GM21367 (cell line): ENCODE results near the gene MOGAT1.
A peak's percentile ranks its signal among the peaks of the same experiment; 100 is the strongest.
"Not testable (repeated sequence)": the region's sequence is repeated elsewhere in the genome, so short reads cannot be mapped to it uniquely, and the experiment has no call there.

ENCODE experiments used
- ATAC-seq: cut with Tn5 transposase; IDR thresholded peaks from one replicate; pipeline ENCODE4 v1.9.1; 2021; ENCODE audit not compliant: unreplicated experiment

MOGAT1 gene

GRCh38 chr2:222670191-222671038, 1.0 kb upstream of the MOGAT1 start:
- ATAC-seq: no peak

GRCh38 chr2:222672068-222672401, 577 bp downstream of the MOGAT1 start:
- no peak for ATAC-seq

- ATAC-seq: no peak
These were observed 1.8 kb downstream of the MOGAT1 start for GRCh38 chr2:222673273-222673672.

- ATAC-seq: no peak
These were observed 2.4 kb downstream of the MOGAT1 start for GRCh38 chr2:222673883-222674282.

GRCh38 chr2:222677981-222678380, 6.5 kb downstream of the MOGAT1 start:
- no peak for ATAC-seq

GRCh38 chr2:222683805-222684204, 12.3 kb downstream of the MOGAT1 start:
- no peak for ATAC-seq

GRCh38 chr2:222686086-222686750, 14.8 kb downstream of the MOGAT1 start:
- ATAC-seq: no peak

- ATAC-seq: no peak
These were observed 17.5 kb downstream of the MOGAT1 start for GRCh38 chr2:222688917-222689316.

GRCh38 chr2:222689322-222689721, 17.9 kb downstream of the MOGAT1 start:
- ATAC-seq: no peak

GRCh38 chr2:222690564-222691200, 19.2 kb downstream of the MOGAT1 start:
- ATAC-seq: peak; percentile 91

- ATAC-seq: not testable (repeated sequence)
These were observed 22.0 kb downstream of the MOGAT1 start for GRCh38 chr2:222693413-222693812.

- no peak for ATAC-seq
These were observed 22.4 kb downstream of the MOGAT1 start for GRCh38 chr2:222693837-222694236.

- no peak for ATAC-seq
These were observed 26.8 kb downstream of the MOGAT1 start for GRCh38 chr2:222698276-222698675.

GRCh38 chr2:222701233-222701632, 29.8 kb downstream of the MOGAT1 start:
- no peak for ATAC-seq

GRCh38 chr2:222701721-222702131, 30.3 kb downstream of the MOGAT1 start:
- ATAC-seq: no peak

GRCh38 chr2:222703091-222703490, 31.6 kb downstream of the MOGAT1 start:
- no peak for ATAC-seq

- ATAC-seq: no peak
These were observed 32.4 kb downstream of the MOGAT1 start for GRCh38 chr2:222703886-222704285.

GRCh38 chr2:222706616-222707015, 35.2 kb downstream of the MOGAT1 start:
- no peak for ATAC-seq

- ATAC-seq: no peak
These were observed 35.7 kb downstream of the MOGAT1 start for GRCh38 chr2:222707102-222707688.

GRCh38 chr2:222707689-222708273, 36.3 kb downstream of the MOGAT1 start:
- no peak for ATAC-seq

GRCh38 chr2:222708274-222708710, 36.8 kb downstream of the MOGAT1 start:
- no peak for ATAC-seq
